Ovary (tissue), 9 donors: Measurements from ENCODE around the gene FER. TPM values are rescaled to one million over a fixed set of nuclear protein-coding genes. Genes with fewer than 3 reads are reported as not detected.

Experiments
- DNase-seq, 5 donors: peaks; one replicate each; pipeline ENCODE4 v3.0.0-alpha.2; 2019 to 2020
- H3K27ac ChIP-seq, 2 donors: fragments of 200-600 bp; one replicate each; pipeline versions ENCODE4 v1.5.1 to v1.8.0; 2019 to 2022
- H3K27me3 ChIP-seq: fragments of 200-600 bp; one replicate; pipeline ENCODE4 v1.8.0; 2022
- H3K36me3 ChIP-seq: fragments of 200-600 bp; sonication (generic); one replicate; pipeline ENCODE4 v1.5.1; 2019
- H3K4me1 ChIP-seq: one replicate; pipeline ENCODE4 v1.8.1; 2013; ENCODE audit warnings: mild to moderate bottlenecking, moderate library complexity; ENCODE audit not compliant: insufficient read depth
- H3K4me3 ChIP-seq: fragments of 200-600 bp; sonication (generic); one replicate; pipeline ENCODE4 v1.5.1; 2017
- H3K9me3 ChIP-seq, 2 donors: fragments of 200-600 bp in 1 of 2; sonication (generic) in 1 of 2; one replicate each; pipeline versions ENCODE4 v1.5.1 to v1.8.1; 2013 to 2019; ENCODE audit warnings: mild to moderate bottlenecking in 1 of 2, moderate library complexity in 1 of 2
- CTCF ChIP-seq, 3 donors: fragments of 450-650 bp in 2 of 3; fragments of 200-600 bp in 1 of 3; IDR thresholded peaks; one replicate each; pipeline versions ENCODE4 v1.5.1 to v1.8.0; 2016 to 2022; ENCODE audit warnings: antibody characterized with exemption in 3 of 3, mild to moderate bottlenecking in 1 of 3
- EP300 ChIP-seq: sonication (generic); formaldehyde crosslinking; IDR thresholded peaks from one replicate; pipeline ENCODE4 v1.6.1; 2017; ENCODE audit warnings: antibody characterized with exemption
- POLR2A ChIP-seq: fragments of 450-650 bp; IDR thresholded peaks from one replicate; pipeline ENCODE4 v1.6.1; 2017; ENCODE audit warnings: antibody characterized with exemption, mild to moderate bottlenecking, moderate library complexity
- WGBS, 3 donors: extraction: QIAGEN DNeasy Blood & Tissue Kit in 1 of 3; methylation state at CpG; one replicate each; pipeline versions ENCODE4 v1.1.5 to v1.1.7; 2013 to 2017; 5-methylcytosine and 5-hydroxymethylcytosine counted together
- intact Hi-C, 4 donors: fragments of 100-400 bp; cut with DNase I; formaldehyde crosslinking; loops; one replicate each; pipeline versions ENCODE4 v1.11.0 to v1.15.1; 2022 to 2023
- polyA plus RNA-seq, 2 donors: library from polyadenylated mRNA; stranded (reverse); fragments of 200-250 nt in 1 of 2; fragments of 350-450 nt in 1 of 2; fragmentation: Illumina TruSeq in 1 of 2; extraction: RNeasy Lipid Tissue Mini Kit (QIAGEN cat#74804) in 1 of 2; gene quantifications; one replicate each; pipeline ENCODE4 v1.2.3, GENCODE V29; 2013 to 2014
- total RNA-seq, 7 donors: library from RNA; depleted of rRNA in 2 of 7; stranded (reverse); fragments of >200 nt in 2 of 7; fragmentation: NEBNext Ultra II Directional in 3 of 7; extraction: Animal tissue kit (Norgen Biotek cat#: 25700) in 3 of 7; gene quantifications; one replicate each; pipeline versions ENCODE4 v1.1.0 to v1.2.4, GENCODE V29; 2016 to 2023
- donor health status: DM: no; HTN: no; CAD: no; lungs with moderate emphysema.
- donor health status: DM: no; HTN: no; CAD: no.
- donor health status: Bipolar disorder and iron deficiency.
- donor health status: DM: yes; HTN: yes; CAD: no.
- donor health status: DM: no; HTN: no; CAD: no.
- donor health status: DM: yes; HTN: yes; CAD: no.

FER gene
- total and polyA plus RNA-seq, 9 donors = 3.0 to 36.0 (median 28.0) TPM

- Histone ChIP-seq H3K36me3 (no peaks in the 10 kb centered on the region), H3K27me3 (no peaks in the 10 kb centered on the region), H3K9me3 (no peaks in the 10 kb centered on the region), H3K4me3 (no peak overlapping the region), H3K27ac (no peak overlapping the region), H3K4me1 (no peaks in the 10 kb centered on the region)
- no peak for TF ChIP-seq CTCF (IDR thresholded peaks at IDR 0.05)
- TF ChIP-seq POLR2A = no peak
- no peak for TF ChIP-seq EP300
- DNase-seq = no peak
- 86 to 91% (median 89%) methylated on average over 4 of the region's 4 CpGs for WGBS, 3 donors
- intact Hi-C loops = no loop called here
These were observed 8.3 kb upstream of the FER start for GRCh38 chr5:108739376-108739775.

GRCh38 chr5:108739906-108740305 is 7.8 kb upstream of the FER start:
- H3K4me3 ChIP-seq = no peak overlapping the region
- no peaks in the 10 kb centered on the region for H3K9me3 ChIP-seq
- H3K4me1 ChIP-seq = no peaks in the 10 kb centered on the region
- intact Hi-C loops = no loop called here
- H3K36me3 ChIP-seq = no peaks in the 10 kb centered on the region
- TF ChIP-seq POLR2A (no peak), EP300 (no peak), CTCF (IDR thresholded peaks at IDR 0.05) (no peak)
- no peak overlapping the region for H3K27ac ChIP-seq
- H3K27me3 ChIP-seq = no peaks in the 10 kb centered on the region
- DNase-seq = no peak
- 79 to 84% (median 81%) methylated on average over 5 of the region's 5 CpGs for WGBS, 3 donors

DNA sequence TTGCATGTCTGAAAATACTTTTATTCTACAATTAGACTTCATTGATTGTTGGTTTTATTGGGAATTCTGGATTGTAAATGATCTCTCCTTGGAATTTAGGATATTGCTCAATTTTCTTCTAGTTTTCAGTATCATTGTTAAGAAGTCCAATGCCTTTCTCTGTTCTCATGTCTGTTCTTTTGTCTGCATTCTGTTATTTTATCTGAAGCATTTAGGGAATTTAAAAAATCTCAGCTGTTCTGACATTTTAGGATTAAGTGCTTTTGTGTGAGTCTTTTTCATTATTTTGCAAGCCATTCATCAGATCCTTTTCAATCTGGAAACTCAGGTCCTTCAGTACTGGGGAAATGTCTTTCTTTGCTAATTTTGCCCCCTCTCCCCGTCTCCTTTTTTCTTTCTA is 4.4 kb upstream of the FER start:
- DNase-seq = no peak
- Histone ChIP-seq H3K36me3 (no peaks in the 10 kb centered on the region), H3K27me3 (no peaks in the 10 kb centered on the region), H3K9me3 (no peaks in the 10 kb centered on the region), H3K27ac (no peak overlapping the region), H3K4me1 (no peaks in the 10 kb centered on the region), H3K4me3 (no peak overlapping the region)
- TF ChIP-seq POLR2A (no peak), EP300 (no peak), CTCF (IDR thresholded peaks at IDR 0.05) (no peak)
- intact Hi-C loops = no loop called here
- WGBS, 3 donors = 69 to 73% (median 71%) methylated on average over 1 of the region's 1 CpG

- intact Hi-C loops = no loop called here
- no peak for TF ChIP-seq EP300
- TF ChIP-seq CTCF (IDR thresholded peaks at IDR 0.05) = no peak
- TF ChIP-seq POLR2A = no peak
- Histone ChIP-seq H3K27ac (no peak overlapping the region), H3K4me1 (no peaks in the 10 kb centered on the region), H3K4me3 (no peak overlapping the region), H3K27me3 (no peaks in the 10 kb centered on the region), H3K36me3 (no peaks in the 10 kb centered on the region), H3K9me3 (no peaks in the 10 kb centered on the region)
- DNase-seq = no peak
- WGBS, 3 donors = 35 to 54% (median 40%) methylated on average over 3 of the region's 3 CpGs
These were observed 3.9 kb upstream of the FER start for GRCh38 chr5:108743846-108744245.
